Mesangial cell (primary cell): Measurements from ENCODE around the gene ANKRD53. TPM values are rescaled to one million over a fixed set of nuclear protein-coding genes. Genes with fewer than 3 reads are reported as not detected.

Experiments used
- total RNA-seq: library from RNA; depleted of rRNA; stranded (reverse); fragments of >200 nt; gene quantifications from 2 replicates; pipeline ENCODE4 v1.2.3, GENCODE V29; 2015

The ANKRD53 gene, protein sequence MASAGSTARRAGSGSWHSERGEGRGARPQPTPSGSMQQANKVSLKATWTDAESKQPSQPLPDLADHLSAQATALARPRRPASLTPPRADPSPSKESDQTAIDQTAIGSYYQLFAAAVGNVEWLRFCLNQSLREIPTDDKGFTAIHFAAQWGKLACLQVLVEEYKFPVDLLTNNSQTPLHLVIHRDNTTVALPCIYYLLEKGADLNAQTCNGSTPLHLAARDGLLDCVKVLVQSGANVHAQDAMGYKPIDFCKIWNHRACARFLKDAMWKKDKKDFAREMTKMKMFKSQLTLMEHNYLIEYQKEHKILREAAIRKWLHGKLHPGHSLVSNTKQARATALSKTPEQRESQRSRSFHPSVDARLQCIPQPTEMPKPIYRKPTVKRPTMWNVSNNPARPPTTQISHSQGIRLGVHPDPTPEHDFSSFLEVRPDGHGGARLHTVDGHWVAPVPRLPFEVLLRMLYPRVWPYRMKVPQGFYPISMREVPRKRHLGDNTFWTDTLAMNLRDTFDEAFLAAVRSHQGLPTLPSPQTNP
- 1.8 TPM in 2 replicates for total RNA-seq

DNA sequence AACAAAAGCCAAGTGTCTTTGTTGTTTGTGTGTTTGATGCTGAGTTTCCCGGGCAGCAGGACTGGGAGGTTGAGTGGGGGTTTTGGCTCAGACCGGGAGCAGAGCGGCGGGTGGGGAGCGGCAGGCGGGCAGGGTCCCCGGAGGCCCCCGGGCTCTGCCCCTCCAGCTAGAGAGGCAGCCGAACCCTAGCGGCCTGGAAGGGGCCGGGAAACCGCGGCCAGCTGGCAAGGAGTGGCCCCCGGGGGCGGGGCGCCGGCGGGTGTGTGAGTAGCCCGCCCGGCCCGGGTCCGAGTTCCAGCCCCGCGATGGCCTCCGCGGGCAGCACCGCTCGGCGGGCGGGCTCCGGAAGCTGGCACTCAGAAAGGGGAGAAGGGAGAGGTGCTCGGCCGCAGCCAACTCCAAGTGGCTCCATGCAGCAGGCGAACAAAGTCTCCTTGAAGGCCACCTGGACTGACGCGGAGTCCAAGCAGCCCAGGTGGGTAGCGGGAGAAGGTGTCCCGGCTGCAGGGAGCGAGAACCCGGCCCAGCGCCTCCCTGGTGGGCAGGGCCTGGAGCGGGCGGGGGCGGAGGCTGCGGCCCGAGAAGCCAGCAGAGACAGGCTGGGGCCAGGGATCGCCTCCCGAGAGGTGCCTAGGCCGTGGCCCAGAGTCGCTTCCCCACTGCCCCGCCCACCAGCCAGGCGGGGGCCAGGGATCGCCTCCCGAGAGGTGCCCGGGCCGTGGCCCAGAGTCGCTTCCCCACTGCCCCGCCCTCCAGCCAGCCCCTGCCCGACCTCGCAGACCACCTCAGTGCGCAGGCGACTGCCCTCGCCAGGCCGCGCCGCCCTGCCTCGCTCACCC lies at the start of gene ANKRD53:
Gene ANKRD53, plus strand, starts transcription at position 290 of the 839 bp plus-strand sequence. Its CDS starts 16 bp downstream, at position 306.

DNA sequence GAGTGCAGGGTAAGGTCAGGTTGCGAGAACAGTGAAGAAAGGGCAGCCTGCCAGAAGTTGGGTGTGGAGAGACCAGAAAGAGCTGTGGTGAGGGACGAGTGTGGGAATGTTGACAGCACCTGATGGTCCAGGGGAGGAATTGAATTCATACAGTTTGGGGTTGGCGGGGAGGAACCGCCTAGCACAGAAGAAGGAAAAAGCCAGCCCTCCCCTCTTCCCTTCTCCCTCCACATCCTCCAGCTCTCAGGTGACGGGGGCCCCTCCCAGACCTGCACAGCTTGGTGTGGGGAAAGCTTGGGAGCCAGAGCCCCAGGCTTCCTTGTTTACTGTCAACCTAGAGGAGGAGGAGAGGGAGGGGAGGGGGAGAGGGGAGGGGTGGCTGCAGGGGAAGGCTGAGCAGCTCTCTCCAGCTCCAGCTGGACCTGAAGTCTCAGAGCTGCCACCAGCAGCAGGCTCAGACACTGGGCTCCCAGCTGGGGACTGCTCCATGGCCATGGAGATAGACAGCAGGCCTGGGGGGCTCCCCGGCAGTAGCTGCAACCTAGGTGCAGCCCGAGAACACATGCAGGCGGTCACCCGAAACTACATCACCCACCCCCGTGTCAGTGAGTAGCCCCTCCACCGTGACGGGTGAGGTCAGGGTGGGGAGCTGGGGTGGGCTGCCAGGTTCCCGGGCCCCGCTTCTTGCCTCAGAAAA lies 42.8 kb upstream of the ANKRD53 start, which contains the start of gene ATP6V1B1:
Gene ATP6V1B1, plus strand, starts transcription at position 433 of the 697 bp plus-strand sequence. Its CDS starts 55 bp downstream, at position 488.

DNA sequence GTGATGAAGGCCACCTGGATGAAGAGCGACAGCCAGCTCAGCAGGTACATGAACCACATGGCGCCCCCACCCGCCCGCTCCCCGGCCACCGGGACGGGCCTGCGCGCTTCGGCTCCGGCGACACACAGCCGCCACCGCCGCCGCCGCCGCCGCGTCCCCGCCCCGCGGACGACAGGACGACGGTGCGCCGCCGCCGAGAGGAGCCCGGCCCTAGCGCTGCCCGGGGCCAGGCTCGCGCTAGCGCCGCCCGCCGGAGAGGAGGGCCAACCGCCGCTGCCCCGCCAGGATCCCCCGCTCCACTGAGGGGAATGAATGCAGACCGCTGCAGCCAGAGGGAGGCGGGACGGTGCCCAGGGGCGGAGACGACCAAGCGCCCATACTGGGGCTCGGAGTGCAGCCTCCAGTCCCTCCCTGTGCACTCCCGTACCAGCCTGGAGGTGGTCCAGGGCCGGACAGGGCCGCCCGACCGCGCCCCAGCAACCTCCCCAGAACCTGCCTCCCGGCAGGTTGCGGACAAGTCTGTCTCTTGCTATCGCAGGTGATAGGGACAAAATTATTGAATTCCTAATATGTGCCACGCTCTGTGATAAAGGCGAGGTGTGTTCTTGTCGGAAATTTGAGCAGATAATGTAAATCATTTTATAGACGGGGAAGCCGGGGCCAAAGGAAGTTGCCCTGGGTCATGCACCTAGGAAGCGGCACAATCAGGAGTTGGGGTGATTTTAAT lies 16.4 kb downstream of the ANKRD53 start, which contains the start of gene TEX261:
Gene TEX261, minus strand, starts transcription at position 175 of the 727 bp plus-strand sequence. Its CDS starts 116 bp downstream, at position 59.

Other genes starting within 250 kb of the ANKRD53 start
- 3.4 and 5.2 TPM in 2 replicates for gene ADD2, start 210.4 kb upstream of the ANKRD53 start, total RNA-seq
- gene FIGLA, start 188.0 kb upstream of the ANKRD53 start, total RNA-seq, result not detected in 2 replicates
- gene CLEC4F, start 158.0 kb upstream of the ANKRD53 start, total RNA-seq, result not detected in 2 replicates
- gene CD207, start 142.8 kb upstream of the ANKRD53 start, total RNA-seq, result not detected in 2 replicates
- 0.38 TPM in 1 of 2 replicates, not detected in the other for gene VAX2, start 78.1 kb upstream of the ANKRD53 start, total RNA-seq
- gene ATP6V1B1, start 42.7 kb upstream of the ANKRD53 start, total RNA-seq, result 0.51 TPM in 1 of 2 replicates, not detected in the other
- gene TEX261, start 16.2 kb downstream of the ANKRD53 start, total RNA-seq, result 27.6 and 32.3 TPM in 2 replicates
- gene NAGK, start 90.0 kb downstream of the ANKRD53 start, total RNA-seq, result 84.0 and 91.7 TPM in 2 replicates
- 4.7 and 7.2 TPM in 2 replicates for gene MCEE, start 151.6 kb downstream of the ANKRD53 start, total RNA-seq
- gene MPHOSPH10, start 152.0 kb downstream of the ANKRD53 start, total RNA-seq, result 4.9 and 9.1 TPM in 2 replicates
- 0.81 and 2.3 TPM in 2 replicates for gene PAIP2B, start 248.5 kb downstream of the ANKRD53 start, total RNA-seq